ENCODE measurements around the gene TLCD4. TPM values are rescaled to one million over a fixed set of nuclear protein-coding genes. Genes with fewer than 3 reads are reported as not detected.

The TLCD4 gene, protein sequence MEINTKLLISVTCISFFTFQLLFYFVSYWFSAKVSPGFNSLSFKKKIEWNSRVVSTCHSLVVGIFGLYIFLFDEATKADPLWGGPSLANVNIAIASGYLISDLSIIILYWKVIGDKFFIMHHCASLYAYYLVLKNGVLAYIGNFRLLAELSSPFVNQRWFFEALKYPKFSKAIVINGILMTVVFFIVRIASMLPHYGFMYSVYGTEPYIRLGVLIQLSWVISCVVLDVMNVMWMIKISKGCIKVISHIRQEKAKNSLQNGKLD
- total RNA-seq = 13.1 TPM

GRCh38 chr1:95117207-95118066 lies at the start of gene TLCD4:
TSS of gene TLCD4 (plus strand) at chr1:95117355. CDS start at chr1:95143902, 26,547 bp downstream.

GRCh38 chr1:95072532-95073419 lies 44.4 kb upstream of the TLCD4 start, which contains the start of gene ALG14:
TSS of gene ALG14 (minus strand) at chr1:95072951. CDS start at chr1:95072898, 53 bp downstream.

Other genes with a start within 250 kb of the TLCD4 start
- 279 TPM for gene CNN3, start 190.2 kb upstream of the TLCD4 start, total RNA-seq
- gene ALG14, start 44.4 kb upstream of the TLCD4 start, total RNA-seq = 4.1 TPM
- gene RWDD3, start 116.9 kb downstream of the TLCD4 start, total RNA-seq = 26.4 TPM